Tibial nerve (tissue), 4 donors: ENCODE data around the gene PLEKHO2.

Source experiments
- CTCF ChIP-seq, 5 experiments: fragments of 200-600 bp in 3 of 5; fragments of 450-650 bp in 2 of 5; sonication (generic) in 3 of 5; IDR thresholded peaks; one replicate each; pipeline ENCODE4 v1.5.1; 2016 to 2019; ENCODE audit warnings: antibody characterized with exemption in 5 of 5, mild to moderate bottlenecking in 3 of 5, moderate library complexity in 2 of 5
- EP300 ChIP-seq, 2 donors: sonication (generic); formaldehyde crosslinking; IDR thresholded peaks; one replicate each; pipeline ENCODE4 v1.6.1; 2017; ENCODE audit warnings: antibody characterized with exemption in 2 of 2, mild to moderate bottlenecking in 1 of 2
- POLR2A ChIP-seq, 2 donors: fragments of 450-650 bp; IDR thresholded peaks; one replicate each; pipeline ENCODE4 v1.6.1; 2017; ENCODE audit warnings: antibody characterized with exemption in 2 of 2, mild to moderate bottlenecking in 2 of 2, moderate library complexity in 2 of 2

DNA sequence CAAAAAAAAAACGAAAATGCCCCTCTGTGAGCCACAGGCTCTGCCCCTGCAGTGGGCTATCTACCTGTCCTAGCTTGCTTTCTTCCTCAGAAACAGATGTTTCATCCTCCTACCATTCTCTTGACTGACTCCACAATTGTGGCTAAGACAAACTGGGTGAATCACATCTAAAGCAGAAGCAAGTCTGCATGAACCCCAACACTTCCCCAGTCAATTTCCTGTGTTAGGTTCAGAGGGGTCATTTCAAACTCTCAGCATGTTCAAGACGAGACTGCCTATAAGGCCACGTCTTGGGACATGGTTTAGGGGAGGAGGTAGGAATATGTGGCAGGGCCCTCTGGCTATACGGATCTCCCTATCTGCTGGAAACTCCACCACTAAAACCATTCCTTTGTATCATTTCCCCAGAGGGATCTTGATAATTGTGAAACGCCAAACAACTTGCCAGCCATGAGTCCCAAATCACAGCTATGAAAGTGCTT lies 41.4 kb downstream of the PLEKHO2 start:
- TF ChIP-seq POLR2A (IDR thresholded peaks at IDR 0.05) (no peak), CTCF (IDR thresholded peaks at IDR 0.05) (no peak), EP300 (IDR thresholded peaks at IDR 0.05) (peak in 1 of 2 donors; percentile 33)
